ENCODE data around the gene PLEKHA3.

The PLEKHA3 gene

DNA sequence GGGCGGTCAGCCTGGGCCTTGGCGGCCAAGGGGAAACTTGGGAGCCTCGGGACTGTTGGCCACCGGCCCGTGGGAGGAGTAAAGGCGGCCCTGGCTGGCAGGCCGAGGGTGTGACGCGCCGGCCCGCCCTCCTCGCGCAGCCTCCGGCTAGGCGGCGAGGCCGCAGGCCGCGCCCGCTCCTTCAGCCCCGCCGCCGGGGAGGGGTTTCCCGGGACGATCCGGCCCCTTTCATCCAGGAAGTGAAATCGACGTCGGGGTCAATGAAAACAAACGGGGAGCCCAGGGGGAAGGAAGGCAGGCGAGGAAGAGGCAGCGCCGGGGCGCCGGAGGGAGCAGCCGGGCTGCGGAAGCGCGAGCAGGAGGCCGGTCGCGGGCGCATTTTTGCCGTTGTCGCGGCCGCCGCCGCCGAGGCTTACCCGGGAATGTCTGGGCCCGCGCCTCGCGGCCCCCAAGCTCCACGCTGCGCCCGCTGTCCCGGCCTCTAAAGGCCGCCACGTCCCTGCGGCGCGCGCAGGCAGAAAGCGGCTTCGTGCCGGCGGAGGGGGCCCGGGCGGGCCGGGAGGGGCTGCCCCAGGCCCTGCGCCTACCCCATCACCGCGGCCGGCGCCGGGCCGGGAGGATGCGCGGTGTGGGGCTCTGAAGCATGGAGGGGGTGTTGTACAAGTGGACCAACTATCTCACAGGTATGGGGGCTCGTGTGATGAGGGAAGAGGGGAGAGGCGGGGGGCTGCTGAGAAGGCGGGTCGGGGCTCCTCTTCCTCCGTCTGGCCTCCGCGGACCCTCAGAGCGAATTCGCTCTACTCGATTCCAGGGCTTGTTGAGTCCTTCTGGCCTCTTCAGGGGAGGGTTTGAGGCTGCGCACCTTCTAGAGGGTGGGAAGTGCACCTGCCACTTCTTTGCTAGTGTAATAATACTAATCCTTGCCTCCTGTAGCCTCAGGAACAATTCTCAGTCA is at the start of gene PLEKHA3:
PLEKHA3 (plus strand) TSS at position 231 of the 955 bp plus-strand sequence; CDS start at position 644, 413 bp downstream.
- Histone ChIP-seq H3K36me3 (ENCODE audit: control insufficient read depth in 2 of 2, insufficient read depth in 2 of 2, low read length in 2 of 2) (no peaks in the 10 kb centered on the region), H3K27ac (ENCODE audit: low read depth in 2 of 2, low read length in 2 of 2) (peak within 1 kb of the TSS; percentile 91 to 98), H3K27me3 (ENCODE audit: control insufficient read depth in 2 of 2, insufficient read depth in 2 of 2, low read length in 2 of 2) (no peaks in the 10 kb centered on the region), H3K9me3 (ENCODE audit: control insufficient read depth in 2 of 2, low read length in 2 of 2) (no peaks in the 10 kb centered on the region), H3K4me3 (ENCODE audit: low read length in 2 of 2) (peak within 1 kb of the TSS; percentile 81 to 91), H3K9ac (ENCODE audit: low read depth in 1 of 2, low read length in 2 of 2) (peak within 1 kb of the TSS; percentile 76 to 88), H3K4me1 (ENCODE audit: control insufficient read depth in 2 of 2, insufficient read depth in 2 of 2, low read length in 2 of 2) (peaks cover 18 to 24% of the 10 kb centered on the region in 2 donors)

DNA sequence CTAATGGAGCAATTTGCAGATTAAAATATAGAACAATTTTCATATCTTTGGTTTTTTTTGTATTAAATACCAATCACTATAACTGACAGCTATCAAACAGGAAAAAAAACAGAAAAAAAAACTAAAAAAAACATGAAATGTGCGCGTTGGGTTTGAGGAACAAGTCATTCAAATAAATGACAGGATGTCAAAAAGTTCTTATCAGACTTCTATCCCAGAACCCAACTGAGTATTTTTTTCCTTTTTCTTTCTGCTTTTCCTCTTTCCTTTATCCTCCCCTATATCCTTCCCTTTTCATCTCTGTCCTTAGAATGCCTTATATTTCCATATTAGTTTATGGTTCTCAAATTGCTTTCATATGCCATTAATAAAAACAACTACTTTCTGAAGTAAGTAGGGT is 43.6 kb upstream of the PLEKHA3 start:
- no peaks in the 10 kb centered on the region for H3K9me3 ChIP-seq (ENCODE audit: control insufficient read depth in 2 of 2, low read length in 2 of 2)
- H3K27ac ChIP-seq (ENCODE audit: low read depth in 2 of 2, low read length in 2 of 2), result no peak overlapping the region
- H3K27me3 ChIP-seq (ENCODE audit: control insufficient read depth in 2 of 2, insufficient read depth in 2 of 2, low read length in 2 of 2), result no peaks in the 10 kb centered on the region
- no peak overlapping the region for H3K4me3 ChIP-seq (ENCODE audit: low read length in 2 of 2)
- no peak overlapping the region for H3K9ac ChIP-seq (ENCODE audit: low read depth in 1 of 2, low read length in 2 of 2)
- H3K4me1 ChIP-seq (ENCODE audit: control insufficient read depth in 2 of 2, insufficient read depth in 2 of 2, low read length in 2 of 2), result no peaks in the 10 kb centered on the region
- peaks cover 56% of the 10 kb centered on the region in 2 donors for H3K36me3 ChIP-seq (ENCODE audit: control insufficient read depth in 2 of 2, insufficient read depth in 2 of 2, low read length in 2 of 2)

DNA sequence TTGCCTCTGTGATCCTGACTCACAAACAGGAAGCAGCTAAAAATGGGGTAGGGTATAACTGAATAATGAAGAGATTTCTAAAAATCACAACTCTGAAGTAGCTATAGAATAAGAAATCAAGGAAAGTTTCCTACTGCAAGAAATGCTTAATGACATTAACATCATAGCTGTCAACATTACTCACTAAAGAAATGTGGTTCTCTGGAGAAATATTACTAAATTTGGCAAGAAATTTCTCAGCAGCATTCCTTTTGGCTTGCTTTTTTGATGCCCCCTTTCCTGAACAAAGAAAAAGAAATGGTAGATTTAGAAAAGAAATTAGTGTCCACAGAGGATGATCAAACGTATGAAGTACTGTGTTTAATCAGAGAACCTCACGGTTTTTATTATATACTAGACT is 38.8 kb upstream of the PLEKHA3 start:
- no peak overlapping the region for H3K27ac ChIP-seq (ENCODE audit: low read depth in 2 of 2, low read length in 2 of 2)
- H3K4me1 ChIP-seq (ENCODE audit: control insufficient read depth in 2 of 2, insufficient read depth in 2 of 2, low read length in 2 of 2), result no peaks in the 10 kb centered on the region
- no peak overlapping the region for H3K9ac ChIP-seq (ENCODE audit: low read depth in 1 of 2, low read length in 2 of 2)
- peaks cover 49 to 57% of the 10 kb centered on the region in 2 donors for H3K36me3 ChIP-seq (ENCODE audit: control insufficient read depth in 2 of 2, insufficient read depth in 2 of 2, low read length in 2 of 2)
- no peaks in the 10 kb centered on the region for H3K27me3 ChIP-seq (ENCODE audit: control insufficient read depth in 2 of 2, insufficient read depth in 2 of 2, low read length in 2 of 2)
- no peak overlapping the region for H3K4me3 ChIP-seq (ENCODE audit: low read length in 2 of 2)
- no peaks in the 10 kb centered on the region for H3K9me3 ChIP-seq (ENCODE audit: control insufficient read depth in 2 of 2, low read length in 2 of 2)

DNA sequence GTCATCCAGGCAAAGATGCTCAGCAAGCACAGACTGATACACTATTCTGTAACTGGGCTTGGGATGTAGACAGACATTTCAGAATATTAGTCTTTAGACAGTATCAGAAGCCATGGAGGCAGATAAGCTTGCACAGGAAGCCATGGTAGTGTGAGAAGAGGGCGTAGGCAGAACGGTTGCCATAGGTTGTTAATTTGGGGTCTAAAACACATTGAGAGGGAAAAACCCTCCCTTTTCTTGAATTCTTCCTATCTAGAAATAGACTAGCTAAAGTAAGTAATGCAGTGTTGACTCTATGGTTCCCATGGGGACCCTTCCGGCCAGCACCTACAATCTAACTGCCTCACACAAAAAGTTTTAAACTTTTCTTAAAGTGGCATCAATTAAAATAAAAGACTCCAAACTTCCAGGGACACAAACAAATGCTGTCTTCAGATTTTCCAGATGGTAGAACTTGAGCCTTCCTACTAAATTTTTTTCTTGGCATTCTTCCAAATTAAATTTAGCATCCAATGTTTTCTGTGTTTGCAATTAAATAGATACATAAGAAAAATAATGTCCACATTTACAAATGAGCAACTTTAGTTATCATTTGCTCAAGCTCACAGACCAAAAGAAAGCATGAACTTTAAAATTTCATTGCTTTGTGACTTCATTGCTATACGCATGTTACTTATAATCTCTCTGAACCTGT is 31.1 kb upstream of the PLEKHA3 start:
- no peaks in the 10 kb centered on the region for H3K27me3 ChIP-seq (ENCODE audit: control insufficient read depth in 2 of 2, insufficient read depth in 2 of 2, low read length in 2 of 2)
- peak overlapping the region in 1 of 2 donors; percentile 93 for H3K9ac ChIP-seq (ENCODE audit: low read depth in 1 of 2, low read length in 2 of 2)
- H3K4me1 ChIP-seq (ENCODE audit: control insufficient read depth in 2 of 2, insufficient read depth in 2 of 2, low read length in 2 of 2), result peaks cover 11 to 15% of the 10 kb centered on the region in 2 donors
- no peaks in the 10 kb centered on the region for H3K9me3 ChIP-seq (ENCODE audit: control insufficient read depth in 2 of 2, low read length in 2 of 2)
- H3K4me3 ChIP-seq (ENCODE audit: low read length in 2 of 2), result peak overlapping the region in 1 of 2 donors; percentile 80
- peaks cover 13 to 31% of the 10 kb centered on the region in 2 donors for H3K36me3 ChIP-seq (ENCODE audit: control insufficient read depth in 2 of 2, insufficient read depth in 2 of 2, low read length in 2 of 2)
- no peak overlapping the region for H3K27ac ChIP-seq (ENCODE audit: low read depth in 2 of 2, low read length in 2 of 2)

DNA sequence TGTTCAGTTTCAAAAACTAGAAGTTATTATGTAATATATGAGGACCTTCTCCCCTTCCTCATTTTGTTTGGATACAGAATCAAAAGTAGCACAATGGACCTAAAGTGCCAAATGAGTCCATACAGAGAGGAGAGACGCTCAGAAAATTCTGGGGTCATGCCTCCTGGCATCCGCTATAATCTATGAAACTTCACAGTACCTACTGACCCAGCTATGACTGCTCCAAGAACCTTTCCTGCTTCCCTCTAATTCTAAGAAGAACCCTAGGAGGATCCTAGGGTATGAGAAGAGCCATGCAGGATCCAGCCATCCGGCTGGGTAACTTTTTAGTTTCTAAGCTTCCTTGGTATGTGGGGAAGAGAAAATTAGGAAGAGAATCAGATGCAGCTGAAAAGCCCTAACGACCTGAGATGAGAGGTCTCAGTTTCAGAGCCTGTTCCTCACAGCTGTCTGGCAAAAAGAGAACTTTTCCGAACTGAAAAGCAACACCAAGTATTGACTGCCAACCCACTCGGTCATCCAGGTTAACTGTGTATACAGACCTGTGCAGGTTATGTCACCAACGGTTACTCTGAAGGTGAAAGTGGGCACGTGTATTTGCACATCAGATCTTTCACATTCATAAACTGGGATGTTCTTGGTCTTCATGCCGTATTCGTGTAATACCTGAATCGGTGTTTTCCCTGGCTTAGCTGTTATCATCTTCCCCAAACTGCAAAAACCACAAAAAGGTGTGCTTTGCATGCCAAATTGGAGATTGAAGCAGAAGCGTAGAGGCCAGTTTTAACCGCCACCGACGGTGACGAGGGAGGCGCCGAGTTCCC is 30.3 kb upstream of the PLEKHA3 start:
- H3K9ac ChIP-seq (ENCODE audit: low read depth in 1 of 2, low read length in 2 of 2), result peak overlapping the region; percentile 58 to 93
- peaks cover 10 to 24% of the 10 kb centered on the region in 2 donors for H3K36me3 ChIP-seq (ENCODE audit: control insufficient read depth in 2 of 2, insufficient read depth in 2 of 2, low read length in 2 of 2)

DNA sequence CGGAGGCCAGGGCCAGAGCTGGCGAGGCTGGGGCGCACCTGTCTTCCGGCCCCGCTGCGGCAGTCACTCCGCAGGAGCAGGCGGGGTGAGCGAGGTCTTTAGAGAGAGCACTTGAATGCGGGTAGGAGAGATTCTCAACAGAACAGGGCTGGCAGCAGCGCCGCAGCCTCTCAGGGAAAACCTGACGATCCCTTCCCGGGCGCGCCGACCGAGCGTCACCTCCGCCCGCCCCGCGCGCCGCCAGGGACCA is 29.8 kb upstream of the PLEKHA3 start:
- H3K4me1 ChIP-seq (ENCODE audit: control insufficient read depth in 2 of 2, insufficient read depth in 2 of 2, low read length in 2 of 2), result peaks cover 11 to 15% of the 10 kb centered on the region in 2 donors
- H3K27ac ChIP-seq (ENCODE audit: low read depth in 2 of 2, low read length in 2 of 2), result peak overlapping the region; percentile 99
- peaks cover 5 to 18% of the 10 kb centered on the region in 2 donors for H3K36me3 ChIP-seq (ENCODE audit: control insufficient read depth in 2 of 2, insufficient read depth in 2 of 2, low read length in 2 of 2)
- no peaks in the 10 kb centered on the region for H3K27me3 ChIP-seq (ENCODE audit: control insufficient read depth in 2 of 2, insufficient read depth in 2 of 2, low read length in 2 of 2)
- H3K9ac ChIP-seq (ENCODE audit: low read depth in 1 of 2, low read length in 2 of 2), result peak overlapping the region; percentile 58 to 93
- peak overlapping the region; percentile 80 to 92 for H3K4me3 ChIP-seq (ENCODE audit: low read length in 2 of 2)
- H3K9me3 ChIP-seq (ENCODE audit: control insufficient read depth in 2 of 2, low read length in 2 of 2), result no peaks in the 10 kb centered on the region

More for the DNA sequence above, 30.3 kb upstream of the PLEKHA3 start:
- Histone ChIP-seq H3K27me3 (ENCODE audit: control insufficient read depth in 2 of 2, insufficient read depth in 2 of 2, low read length in 2 of 2) (no peaks in the 10 kb centered on the region), H3K4me1 (ENCODE audit: control insufficient read depth in 2 of 2, insufficient read depth in 2 of 2, low read length in 2 of 2) (peaks cover 11 to 15% of the 10 kb centered on the region in 2 donors), H3K9me3 (ENCODE audit: control insufficient read depth in 2 of 2, low read length in 2 of 2) (no peaks in the 10 kb centered on the region), H3K27ac (ENCODE audit: low read depth in 2 of 2, low read length in 2 of 2) (peak overlapping the region; percentile 99), H3K4me3 (ENCODE audit: low read length in 2 of 2) (peak overlapping the region; percentile 80 to 92)

DNA sequence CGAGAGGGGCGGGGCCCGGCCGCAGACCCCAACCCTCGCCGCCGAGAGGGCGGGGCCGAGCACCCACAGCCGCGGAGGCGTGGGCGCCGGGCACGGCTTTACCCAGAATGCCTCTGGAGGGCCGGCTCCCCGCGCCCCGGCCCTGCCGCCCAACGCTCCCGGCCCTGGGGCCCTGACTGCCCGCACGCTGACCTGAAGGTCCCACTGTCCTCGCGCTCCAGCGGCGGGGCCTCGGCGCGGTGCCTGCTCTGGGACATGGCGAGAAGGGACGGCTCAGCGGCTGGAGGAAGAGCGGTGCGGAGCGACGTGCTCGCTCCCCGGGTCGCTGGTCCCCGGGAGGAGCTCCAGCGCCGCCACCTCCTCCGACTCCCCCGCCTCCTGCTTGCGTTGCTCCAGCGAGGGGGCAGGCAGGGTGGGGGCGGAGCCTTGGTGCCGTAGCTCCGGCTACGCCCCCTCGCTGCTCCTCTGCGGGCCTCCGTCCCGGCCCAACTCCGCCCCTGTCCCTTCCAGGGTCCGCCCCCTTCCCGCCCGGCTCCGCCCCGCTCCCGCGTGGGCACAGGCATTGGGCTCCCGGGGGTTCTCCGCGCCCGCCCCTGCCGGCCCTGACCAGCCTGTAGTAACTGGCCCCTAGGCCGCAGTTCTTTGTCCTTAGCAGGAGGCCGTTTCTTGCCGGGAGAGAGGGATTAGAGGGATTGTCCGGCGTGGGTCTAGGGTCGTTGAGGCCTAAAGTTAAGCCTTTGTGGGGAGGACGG is 29.3 kb upstream of the PLEKHA3 start, which contains the start of the genes PJVK and PRKRA:
PJVK (plus strand) TSS at position 605 of the 752 bp plus-strand sequence. CDS start 2,032 bp downstream, outside the sequence.
PRKRA (minus strand) TSS at position 402 of the 752 bp plus-strand sequence; CDS start at position 257, 145 bp downstream.
- H3K27ac ChIP-seq (ENCODE audit: low read depth in 2 of 2, low read length in 2 of 2), result peak within 1 kb of the TSS; percentile 99
- peaks cover 11 to 15% of the 10 kb centered on the region in 2 donors for H3K4me1 ChIP-seq (ENCODE audit: control insufficient read depth in 2 of 2, insufficient read depth in 2 of 2, low read length in 2 of 2)

DNA sequence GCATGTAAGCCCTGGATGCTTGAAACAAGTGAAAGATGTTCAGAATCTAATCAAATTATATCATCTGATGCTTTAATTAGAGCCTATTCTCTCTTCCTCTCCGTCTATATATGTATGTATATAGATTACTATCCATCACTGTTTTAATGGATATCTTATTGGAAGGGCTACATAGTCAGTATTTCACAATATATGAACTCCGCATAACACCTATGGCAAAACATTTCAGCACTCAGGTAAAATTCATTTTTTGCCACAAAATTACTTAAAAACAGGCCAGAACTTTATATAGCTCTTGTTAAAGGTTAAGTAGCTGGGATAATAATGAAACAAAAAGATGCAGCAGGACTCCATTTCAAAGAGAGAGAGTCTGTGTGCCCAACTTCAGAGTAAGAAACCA is 27.9 kb upstream of the PLEKHA3 start:
- H3K27me3 ChIP-seq (ENCODE audit: control insufficient read depth in 2 of 2, insufficient read depth in 2 of 2, low read length in 2 of 2), result no peaks in the 10 kb centered on the region
- peaks cover 11 to 15% of the 10 kb centered on the region in 2 donors for H3K4me1 ChIP-seq (ENCODE audit: control insufficient read depth in 2 of 2, insufficient read depth in 2 of 2, low read length in 2 of 2)
- no peak overlapping the region for H3K9ac ChIP-seq (ENCODE audit: low read depth in 1 of 2, low read length in 2 of 2)
- no peaks in the 10 kb centered on the region for H3K9me3 ChIP-seq (ENCODE audit: control insufficient read depth in 2 of 2, low read length in 2 of 2)
- H3K36me3 ChIP-seq (ENCODE audit: control insufficient read depth in 2 of 2, insufficient read depth in 2 of 2, low read length in 2 of 2), result peaks cover 0 to 9% of the 10 kb centered on the region in 2 donors
- H3K27ac ChIP-seq (ENCODE audit: low read depth in 2 of 2, low read length in 2 of 2), result no peak overlapping the region
- H3K4me3 ChIP-seq (ENCODE audit: low read length in 2 of 2), result no peak overlapping the region

More for the DNA sequence above, 29.3 kb upstream of the PLEKHA3 start, which contains the start of the genes PJVK and PRKRA:
- Histone ChIP-seq H3K36me3 (ENCODE audit: control insufficient read depth in 2 of 2, insufficient read depth in 2 of 2, low read length in 2 of 2) (peaks cover 4 to 16% of the 10 kb centered on the region in 2 donors), H3K9ac (ENCODE audit: low read depth in 1 of 2, low read length in 2 of 2) (peak within 1 kb of the TSS; percentile 93 to 97), H3K4me3 (ENCODE audit: low read length in 2 of 2) (peak within 1 kb of the TSS; percentile 80 to 92), H3K27me3 (ENCODE audit: control insufficient read depth in 2 of 2, insufficient read depth in 2 of 2, low read length in 2 of 2) (no peaks in the 10 kb centered on the region), H3K9me3 (ENCODE audit: control insufficient read depth in 2 of 2, low read length in 2 of 2) (no peaks in the 10 kb centered on the region)

DNA sequence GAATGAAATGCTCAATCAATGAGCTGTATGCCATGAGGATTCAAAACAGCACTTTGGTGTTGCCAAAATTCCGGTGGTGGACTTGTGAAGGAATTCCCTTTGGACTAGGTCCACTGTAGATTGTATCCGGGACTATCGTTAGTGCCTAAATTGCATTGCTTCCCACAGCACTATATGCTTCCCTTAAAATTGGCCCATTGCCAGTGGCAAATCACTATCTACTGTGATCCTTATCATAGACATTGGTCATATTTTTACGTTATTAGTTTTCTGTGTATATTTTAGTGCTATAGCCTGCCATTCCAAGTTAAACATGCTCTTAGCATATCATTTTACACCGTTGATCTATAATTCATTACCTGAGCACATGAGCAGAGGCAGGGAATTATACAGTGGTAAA is 27.4 kb upstream of the PLEKHA3 start:
- H3K4me1 ChIP-seq (ENCODE audit: control insufficient read depth in 2 of 2, insufficient read depth in 2 of 2, low read length in 2 of 2), result peaks cover 11 to 15% of the 10 kb centered on the region in 2 donors
- H3K9me3 ChIP-seq (ENCODE audit: control insufficient read depth in 2 of 2, low read length in 2 of 2), result no peaks in the 10 kb centered on the region
- no peaks in the 10 kb centered on the region for H3K27me3 ChIP-seq (ENCODE audit: control insufficient read depth in 2 of 2, insufficient read depth in 2 of 2, low read length in 2 of 2)
- H3K4me3 ChIP-seq (ENCODE audit: low read length in 2 of 2), result no peak overlapping the region
- H3K9ac ChIP-seq (ENCODE audit: low read depth in 1 of 2, low read length in 2 of 2), result no peak overlapping the region
- H3K27ac ChIP-seq (ENCODE audit: low read depth in 2 of 2, low read length in 2 of 2), result no peak overlapping the region
- H3K36me3 ChIP-seq (ENCODE audit: control insufficient read depth in 2 of 2, insufficient read depth in 2 of 2, low read length in 2 of 2), result peaks cover 0 to 8% of the 10 kb centered on the region in 2 donors
